ENCODE data around the gene ABHD12. TPM values are rescaled to one million over a fixed set of nuclear protein-coding genes. Genes with fewer than 3 reads are reported as not detected.

Gene ABHD12
- total and polyA plus RNA-seq, 2 donors (not counting 3 experiments of a cell fraction or from before 2014, with no cell fraction given) = 19.2 to 36.0 TPM

GRCh38 chr20:25397821-25398220, 7.2 kb upstream of the ABHD12 start:
- no peaks in the 10 kb centered on the region for H3K79me2 ChIP-seq (ENCODE audit: control insufficient read depth, insufficient read depth, low read length)
- ChIA-PET POLR2A (no interaction called here), CTCF (interaction anchor here (2.2 to 4.5 kb wide), 9 partner anchors 59 to 402 kb away, joined by 12 to 104 read pairs (median 31); no protein-coding TSS in a partner anchor)
- H3K4me2 ChIP-seq (ENCODE audit: insufficient read depth, low read length) = no peak overlapping the region
- peaks cover 0 to 1% of the 10 kb centered on the region in 2 experiments for H3K27me3 ChIP-seq (ENCODE audit: control insufficient read depth in 2 of 2, insufficient read depth in 2 of 2, low read length in 2 of 2)
- H3K9ac ChIP-seq (replicated peaks; ENCODE audit: extremely low read depth, insufficient read depth, low read length) = no peak overlapping the region
- H3K9me1 ChIP-seq (replicated peaks; ENCODE audit: control insufficient read depth, extremely low read depth, insufficient read depth, low read length) = no peaks in the 10 kb centered on the region
- H3K27ac ChIP-seq (ENCODE audit: insufficient read depth, low read depth, low read length) = no peak overlapping the region
- H2AFZ ChIP-seq (ENCODE audit: low read depth, low read length) = no peak overlapping the region
- dilution Hi-C loops (cut with MboI; ENCODE audit: extremely low pct_ligation_motif_present, low sequenced_read_pairs) = no loop called here
- H3K4me3 ChIP-seq (replicated peaks in 1 of 3; ENCODE audit: insufficient read depth in 1 of 3, low read depth in 1 of 3, low read length in 3 of 3) = no peak overlapping the region
- no TSS peak for BruUV-seq (replicated peaks)
- H3K36me3 ChIP-seq (ENCODE audit: control insufficient read depth in 2 of 2, extremely low read depth in 1 of 2, insufficient read depth in 2 of 2, low read length in 2 of 2) = no peaks in the 10 kb centered on the region
- no peaks in the 10 kb centered on the region for H3K9me3 ChIP-seq (replicated peaks; ENCODE audit: control insufficient read depth, insufficient read depth, low read length)
- DNase-seq (ENCODE audit: low read depth, low spot score) (no peak), FAIRE-seq (no peak)
- H4K20me1 ChIP-seq (replicated peaks; ENCODE audit: control insufficient read depth, extremely low read depth, insufficient read depth, low read length) = no peaks in the 10 kb centered on the region
- no peak for TF ChIP-seq FOS (IDR thresholded peaks at IDR 0.05; ENCODE audit: borderline replicate concordance, insufficient read depth, low read length)
- TF ChIP-seq POLR2AphosphoS5 (IDR thresholded peaks at IDR 0.05; ENCODE audit: insufficient read depth, low read depth, low read length) = no peak
- TF ChIP-seq POLR2A (IDR thresholded peaks at IDR 0.05; ENCODE audit: low read depth, low read length) = no peak
- TF ChIP-seq CTCF (IDR thresholded peaks at IDR 0.05; ENCODE audit: extremely low read depth in 1 of 2, insufficient read depth in 1 of 2, low read depth in 1 of 2, low read length in 2 of 2) = no peak
- TF ChIP-seq EZH2 (IDR thresholded peaks at IDR 0.05; ENCODE audit: borderline replicate concordance, low read depth, low read length, severe bottlenecking) = no peak
- TF ChIP-seq MYC (IDR thresholded peaks at IDR 0.05; ENCODE audit: low read depth, low read length) = no peak
- TF ChIP-seq MAX (IDR thresholded peaks at IDR 0.05; ENCODE audit: insufficient read depth, insufficient read length) = no peak
- TF ChIP-seq JUN (IDR thresholded peaks at IDR 0.05; ENCODE audit: borderline replicate concordance, insufficient read depth, insufficient read length, low read depth) = no peak
- no peak for TF ChIP-seq GATA2 (IDR thresholded peaks at IDR 0.05; ENCODE audit: insufficient read depth, insufficient read length, low read depth, low read length)
- intact Hi-C loops (cut with micrococcal nuclease) = loop anchor here (10.0 kb wide), 1 partner anchor 297 kb away; the partner anchor contains the start of gene ZNF337
- H3K4me1 ChIP-seq (ENCODE audit: control insufficient read depth, extremely low read depth, insufficient read depth, low read length) = no peaks in the 10 kb centered on the region
